IMR-90 (cell line): ENCODE results near the gene GCN1. TPM values are rescaled to one million over a fixed set of nuclear protein-coding genes. Genes with fewer than 3 reads are reported as not detected.

ENCODE experiments used
- ATAC-seq: fragments of 200-7000 bp; cut with Tn5 transposase; 2 replicates; pipeline ENCODE4 v1.9.1; 2020; ENCODE audit warnings: low read depth, mild to moderate bottlenecking, moderate library complexity
- BruUV-seq: library from RNA; stranded (reverse); fragments of 400-500 nt; replicated peaks from 2 replicates; lab custom pipeline; 2021; lab: Mats Ljungman, UMichigan
- CTCF ChIA-PET: fragments of 300-600 bp; formaldehyde crosslinking; extraction: SDS; loops from one replicate; lab custom pipeline; 2021; ENCODE audit warnings: antibody characterized with exemption; lab: Yijun Ruan, JAX
- POLR2A ChIA-PET: fragments of 300-600 bp; sonication (Branson Sonifier 250); formaldehyde crosslinking; loops from one replicate; lab custom pipeline; 2022; ENCODE audit warnings: antibody characterized with exemption; ENCODE audit not compliant: unreplicated experiment; lab: Charles Lee
- DNase-seq: peaks from one replicate; pipeline ENCODE4 v3.0.0; 2013
- H2AFZ ChIP-seq: replicated peaks from 2 replicates; pipeline ENCODE3; 2013; ENCODE audit warnings: low read length, mild to moderate bottlenecking; ENCODE audit not compliant: poor library complexity
- H2AK5ac ChIP-seq: 2 replicates; pipeline ENCODE4 v1.6.1; 2013; ENCODE audit warnings: low read depth, low read length, inconsistent platforms
- H2AK9ac ChIP-seq: replicated peaks from 2 replicates; pipeline ENCODE3; 2013; ENCODE audit warnings: mild to moderate bottlenecking, low read depth, low read length, moderate library complexity; ENCODE audit not compliant: poor library complexity
- H2BK120ac ChIP-seq: 2 replicates; pipeline ENCODE4 v1.6.1; 2013; ENCODE audit warnings: low read depth, low read length, inconsistent platforms
- H2BK15ac ChIP-seq: 3 replicates; pipeline ENCODE4 v1.6.1; 2013; ENCODE audit warnings: low read depth, low read length, inconsistent platforms
- H2BK20ac ChIP-seq: 2 replicates; pipeline ENCODE4 v1.6.1; 2013; ENCODE audit warnings: low read depth, mild to moderate bottlenecking, inconsistent platforms, low read length, moderate library complexity
- H2BK5ac ChIP-seq: 2 replicates; pipeline ENCODE4 v1.6.1; 2013; ENCODE audit warnings: mild to moderate bottlenecking, low read depth, low read length, inconsistent platforms; ENCODE audit not compliant: poor library complexity, severe bottlenecking
- H3K14ac ChIP-seq: replicated peaks from 2 replicates; pipeline ENCODE4 v1.6.1; 2013; ENCODE audit warnings: low read depth, low read length, inconsistent platforms
- H3K18ac ChIP-seq: 2 replicates; pipeline ENCODE4 v1.6.1; 2013; ENCODE audit warnings: low read depth, low read length, control low read depth
- H3K23ac ChIP-seq: 2 replicates; pipeline ENCODE4 v1.6.1; 2013; ENCODE audit warnings: low read depth, low read length, inconsistent platforms
- H3K27ac ChIP-seq: 2 replicates; pipeline ENCODE4 v1.5.1; 2013; ENCODE audit warnings: mild to moderate bottlenecking, control low read depth, low read length; ENCODE audit not compliant: insufficient read depth
- H3K27me3 ChIP-seq: 2 replicates; pipeline ENCODE4 v1.6.1; 2013; ENCODE audit warnings: low read length; ENCODE audit not compliant: control insufficient read depth, insufficient read depth
- H3K36me3 ChIP-seq: 2 replicates; pipeline ENCODE4 v1.6.1; 2013; ENCODE audit warnings: low read length, mixed read lengths; ENCODE audit not compliant: control insufficient read depth, insufficient read depth
- H3K4ac ChIP-seq: 2 replicates; pipeline ENCODE4 v1.6.1; 2013; ENCODE audit warnings: low read depth, low read length, inconsistent platforms
- H3K4me1 ChIP-seq: 2 replicates; pipeline ENCODE4 v1.6.1; 2013; ENCODE audit warnings: low read length, mixed read lengths; ENCODE audit not compliant: control insufficient read depth, insufficient read depth
- H3K4me2 ChIP-seq: 2 replicates; pipeline ENCODE4 v1.6.1; 2013; ENCODE audit warnings: low read depth, mild to moderate bottlenecking, control low read depth, low read length, moderate library complexity
- H3K4me3 ChIP-seq: 2 replicates; pipeline ENCODE4 v1.5.1; 2013; ENCODE audit warnings: low read depth, mild to moderate bottlenecking, control low read depth, low read length, moderate library complexity; ENCODE audit not compliant: insufficient read depth
- H3K56ac ChIP-seq: 2 replicates; pipeline ENCODE4 v1.6.1; 2013; ENCODE audit warnings: low read length, inconsistent platforms; ENCODE audit not compliant: insufficient read depth; ENCODE audit errors: extremely low read depth
- H3K79me1 ChIP-seq, 2 experiments: 2 replicates each; pipeline ENCODE4 v1.6.1; 2013; ENCODE audit warnings: low read length in 2 of 2, inconsistent platforms in 1 of 2, low read depth in 1 of 2
- H3K9ac ChIP-seq: 2 replicates; pipeline ENCODE4 v1.6.1; 2013; ENCODE audit warnings: low read depth, low read length, control low read depth
- H3K9me1 ChIP-seq: 2 replicates; pipeline ENCODE4 v1.6.1; 2013; ENCODE audit warnings: low read length, inconsistent platforms; ENCODE audit not compliant: insufficient read depth
- H3K9me3 ChIP-seq: 2 replicates; pipeline ENCODE4 v1.6.1; 2013; ENCODE audit warnings: low read length; ENCODE audit not compliant: control insufficient read depth, insufficient read depth
- H4K20me1 ChIP-seq: 2 replicates; pipeline ENCODE4 v1.6.1; 2013; ENCODE audit warnings: low read length, inconsistent platforms; ENCODE audit not compliant: insufficient read depth
- H4K5ac ChIP-seq: 2 replicates; pipeline ENCODE4 v1.6.1; 2013; ENCODE audit warnings: mild to moderate bottlenecking, low read depth, low read length, control low read depth
- H4K8ac ChIP-seq, 2 experiments: 2 replicates each; pipeline ENCODE4 v1.6.1; 2013; ENCODE audit warnings: low read depth in 2 of 2, low read length in 2 of 2, control low read depth in 1 of 2, inconsistent platforms in 1 of 2
- H4K91ac ChIP-seq: 2 replicates; pipeline ENCODE4 v1.6.1; 2013; ENCODE audit warnings: low read depth, low read length, inconsistent platforms; ENCODE audit not compliant: insufficient read depth
- CHD1 ChIP-seq: IDR thresholded peaks from 2 replicates; pipeline ENCODE4 v1.6.1; 2012; ENCODE audit warnings: low read depth, low read length, improper control_type of control experiment
- CTCF ChIP-seq: conservative IDR thresholded peaks from 2 replicates; pipeline ENCODE4 v1.5.1; 2012; ENCODE audit warnings: mild to moderate bottlenecking, low read depth, low read length, improper control_type of control experiment
- ELK1 ChIP-seq: fragments of 150-350 bp; IDR thresholded peaks from 2 replicates; pipeline ENCODE4 v1.6.1; 2016; ENCODE audit warnings: low read depth, mild to moderate bottlenecking, low read length, moderate library complexity, borderline replicate concordance
- FOS ChIP-seq: fragments of 150-350 bp; IDR thresholded peaks from 2 replicates; pipeline ENCODE4 v1.6.1; 2016; ENCODE audit warnings: low read depth, low read length
- MXI1 ChIP-seq: IDR thresholded peaks from 2 replicates; pipeline ENCODE4 v1.6.1; 2012; ENCODE audit warnings: low read depth, mild to moderate bottlenecking, low read length, moderate library complexity, borderline replicate concordance
- POLR2A ChIP-seq: IDR thresholded peaks from 2 replicates; pipeline ENCODE4 v1.6.1; 2012; ENCODE audit warnings: mild to moderate bottlenecking, low read depth, low read length
- RCOR1 ChIP-seq: IDR thresholded peaks from 2 replicates; pipeline ENCODE4 v1.6.1; 2012; ENCODE audit warnings: mild to moderate bottlenecking, low read length, improper control_type of control experiment; ENCODE audit not compliant: insufficient replicate concordance
- WGBS, 2 experiments: methylation state at CpG; one replicate each; pipeline versions ENCODE4 v1.1.5 to v1.1.7; 2013; ENCODE audit warnings: missing lambda C conversion rate in 2 of 2; ENCODE audit not compliant: insufficient read length in 1 of 2; ENCODE audit errors: extremely low coverage in 2 of 2; 5-methylcytosine and 5-hydroxymethylcytosine counted together
- dilution Hi-C: fragments of 300-500 bp; cut with HindIII; formaldehyde crosslinking; loops from one replicate; pipeline ENCODE4 v1.14.3; 2018; ENCODE audit warnings: low sequenced_read_pairs; ENCODE audit not compliant: unreplicated experiment
- in situ Hi-C: fragments of 300-500 bp; cut with MboI; formaldehyde crosslinking; loops from 3 replicates; pipeline ENCODE4 v1.14.3; 2019; ENCODE audit warnings: low sequenced_read_pairs, inconsistent platforms, mixed read lengths
- intact Hi-C: fragments of 100-400 bp; cut with micrococcal nuclease; formaldehyde crosslinking; loops from 2 replicates; pipeline ENCODE4 v1.10.0; 2022
- polyA plus RNA-seq, 3 experiments: library from polyadenylated mRNA; depleted of rRNA; stranded (reverse); fragments of >200 nt; gene quantifications; 2 replicates each; pipeline ENCODE4 v1.2.3, GENCODE V29; 2012; ENCODE audit warnings: low replicate concordance in 1 of 3
- total RNA-seq: library from RNA; depleted of rRNA; stranded (reverse); fragments of >200 nt; gene quantifications from 2 replicates; pipeline ENCODE4 v1.2.3, GENCODE V29; 2012

Gene GCN1
- total and polyA plus RNA-seq, 2 of the 4 experiments (the other 2 are of a cell fraction) = 57.8 to 77.6 TPM

GRCh38 chr12:120190985-120191480 lies 3.5 kb downstream of the GCN1 start:
- no peak for TF ChIP-seq CTCF
- no peak for TF ChIP-seq FOS
- TF ChIP-seq MXI1 = no peak
- no peak for TF ChIP-seq RCOR1
- TF ChIP-seq ELK1 = no peak
- no peak for TF ChIP-seq CHD1
- TF ChIP-seq POLR2A = no peak
- no peak overlapping the region for H4K5ac ChIP-seq
- no peak overlapping the region for H4K91ac ChIP-seq
- no peak overlapping the region for H2BK20ac ChIP-seq
- ChIA-PET POLR2A (interaction anchor here (1.0 kb wide), 1 partner anchor 10 kb away, joined by 4 read pairs; the partner anchor contains the start of gene RPLP0), CTCF (no interaction called here)
- in situ Hi-C loops = no loop called here
- ATAC-seq = no peak
- H3K9ac ChIP-seq = no peak overlapping the region
- no peak overlapping the region for H3K56ac ChIP-seq
- peaks cover 8 to 54% of the 10 kb centered on the region in 2 experiments for H3K79me1 ChIP-seq
- H4K20me1 ChIP-seq = peaks cover 30% of the 10 kb centered on the region
- intact Hi-C loops = no loop called here
- no peak overlapping the region for H4K8ac ChIP-seq
- H3K23ac ChIP-seq = no peak overlapping the region
- H2BK120ac ChIP-seq = no peak overlapping the region
- no peak overlapping the region for H3K4me3 ChIP-seq
- no peaks in the 10 kb centered on the region for H3K27me3 ChIP-seq
- H3K36me3 ChIP-seq = peaks cover 28% of the 10 kb centered on the region
- no peak overlapping the region for H3K4ac ChIP-seq
- no peak overlapping the region for H3K27ac ChIP-seq
- no peak overlapping the region for H3K4me2 ChIP-seq
- no peak overlapping the region for H2BK15ac ChIP-seq
- dilution Hi-C loops = no loop called here
- H3K18ac ChIP-seq = no peak overlapping the region
- no peak overlapping the region for H2AFZ ChIP-seq
- H2BK5ac ChIP-seq = no peak overlapping the region
- no peak overlapping the region for H2AK9ac ChIP-seq
- no peak overlapping the region for H3K14ac ChIP-seq
- H3K4me1 ChIP-seq = peaks cover 8% of the 10 kb centered on the region
- 100% methylated on average over 2 of the region's 7 CpGs; no CpG with 5 or more reads in 1 of the 2 experiments for WGBS, 2 experiments
- H2AK5ac ChIP-seq = no peak overlapping the region
- H3K9me3 ChIP-seq = no peaks in the 10 kb centered on the region
- BruUV-seq = no TSS peak
- no peak for DNase-seq
- peaks cover 2% of the 10 kb centered on the region; the same call in 1 of the 2 replicates for H3K9me1 ChIP-seq
